RWPE1 (cell line): ENCODE measurements around the gene ATG16L2.

Source experiments
- CTCF ChIA-PET: fragments of 350-600 bp; sonication (Branson Sonifier 250); formaldehyde crosslinking; extraction: SDS; loops from one replicate; lab custom pipeline; 2021; lab: Yijun Ruan, JAX
- POLR2A ChIA-PET: fragments of 400-600 bp; formaldehyde crosslinking; extraction: SDS; loops from one replicate; lab custom pipeline; 2020; ENCODE audit warnings: antibody characterized with exemption; ENCODE audit not compliant: low non-redundant PET; lab: Yijun Ruan, JAX
- DNase-seq: peaks from one replicate; pipeline ENCODE4 v3.0.0; 2012; ENCODE audit warnings: low spot score
- H3K27ac ChIP-seq: fragments of 450-650 bp; 2 replicates; pipeline ENCODE4 v1.5.1; 2017
- TF ChIP-seq, protein P1 (sequence below): fragments of 450-650 bp; conservative IDR thresholded peaks from 2 replicates; pipeline ENCODE4 v1.5.1; 2017; ENCODE audit warnings: low read depth, mild to moderate bottlenecking

The ATG16L2 gene

DNA sequence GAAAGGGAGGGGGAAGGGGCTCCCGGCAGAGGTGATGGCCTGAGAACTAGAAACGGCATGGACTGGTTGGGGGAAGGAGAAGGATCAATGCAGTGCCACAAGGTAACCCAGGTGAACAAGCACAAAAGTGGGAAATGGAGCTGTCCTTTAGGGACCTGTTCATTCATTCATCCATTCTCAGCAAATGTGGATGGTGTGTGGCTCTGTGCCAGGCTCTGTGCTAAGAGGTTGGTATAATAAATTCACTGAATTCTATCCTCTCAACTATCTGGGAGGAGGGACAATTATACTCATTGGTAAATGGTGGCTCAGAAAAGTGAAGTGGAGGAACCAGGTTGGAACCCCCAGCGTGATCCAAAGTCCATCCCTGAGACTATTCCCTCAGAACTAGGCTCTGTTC lies 43.4 kb upstream of the ATG16L2 start:
- ChIA-PET POLR2A (no interaction called here), CTCF (interaction anchor here (0.6 to 1.6 kb wide), 2 partner anchors 33 to 46 kb away, joined by 3 to 5 read pairs; no protein-coding TSS in a partner anchor)
- TF ChIP-seq, protein P1, sequence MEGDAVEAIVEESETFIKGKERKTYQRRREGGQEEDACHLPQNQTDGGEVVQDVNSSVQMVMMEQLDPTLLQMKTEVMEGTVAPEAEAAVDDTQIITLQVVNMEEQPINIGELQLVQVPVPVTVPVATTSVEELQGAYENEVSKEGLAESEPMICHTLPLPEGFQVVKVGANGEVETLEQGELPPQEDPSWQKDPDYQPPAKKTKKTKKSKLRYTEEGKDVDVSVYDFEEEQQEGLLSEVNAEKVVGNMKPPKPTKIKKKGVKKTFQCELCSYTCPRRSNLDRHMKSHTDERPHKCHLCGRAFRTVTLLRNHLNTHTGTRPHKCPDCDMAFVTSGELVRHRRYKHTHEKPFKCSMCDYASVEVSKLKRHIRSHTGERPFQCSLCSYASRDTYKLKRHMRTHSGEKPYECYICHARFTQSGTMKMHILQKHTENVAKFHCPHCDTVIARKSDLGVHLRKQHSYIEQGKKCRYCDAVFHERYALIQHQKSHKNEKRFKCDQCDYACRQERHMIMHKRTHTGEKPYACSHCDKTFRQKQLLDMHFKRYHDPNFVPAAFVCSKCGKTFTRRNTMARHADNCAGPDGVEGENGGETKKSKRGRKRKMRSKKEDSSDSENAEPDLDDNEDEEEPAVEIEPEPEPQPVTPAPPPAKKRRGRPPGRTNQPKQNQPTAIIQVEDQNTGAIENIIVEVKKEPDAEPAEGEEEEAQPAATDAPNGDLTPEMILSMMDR: no peak
- DNase-seq: no peak
- no peak overlapping the region for H3K27ac ChIP-seq

DNA sequence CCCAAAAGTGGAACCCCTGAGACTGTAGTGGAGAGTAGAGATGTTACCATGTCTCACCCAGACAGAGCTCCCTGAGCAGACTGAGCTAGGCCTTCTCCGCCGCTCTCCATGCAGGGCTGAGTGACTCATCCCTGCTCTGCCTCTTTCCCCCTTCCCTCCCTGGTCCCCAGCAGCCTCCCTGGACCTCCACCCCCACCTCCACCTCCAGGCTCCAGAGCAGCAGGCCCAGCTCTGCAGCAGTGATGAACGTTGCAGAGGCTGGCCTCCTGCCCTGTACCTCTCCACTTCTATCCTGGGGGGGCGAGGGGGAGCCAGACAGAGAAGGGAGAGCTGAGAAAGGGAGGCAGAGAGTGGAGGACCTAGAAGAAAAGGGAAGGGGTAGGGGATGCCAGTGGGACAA lies 42.7 kb upstream of the ATG16L2 start:
- POLR2A ChIA-PET: no interaction called here
- no peak overlapping the region for H3K27ac ChIP-seq
- CTCF ChIA-PET: interaction anchor here (0.5 to 1.6 kb wide), 3 partner anchors 34 to 68 kb away, joined by 3 to 5 read pairs (median 4); no protein-coding TSS in a partner anchor
- TF ChIP-seq, protein P1: no peak
- DNase-seq: no peak

DNA sequence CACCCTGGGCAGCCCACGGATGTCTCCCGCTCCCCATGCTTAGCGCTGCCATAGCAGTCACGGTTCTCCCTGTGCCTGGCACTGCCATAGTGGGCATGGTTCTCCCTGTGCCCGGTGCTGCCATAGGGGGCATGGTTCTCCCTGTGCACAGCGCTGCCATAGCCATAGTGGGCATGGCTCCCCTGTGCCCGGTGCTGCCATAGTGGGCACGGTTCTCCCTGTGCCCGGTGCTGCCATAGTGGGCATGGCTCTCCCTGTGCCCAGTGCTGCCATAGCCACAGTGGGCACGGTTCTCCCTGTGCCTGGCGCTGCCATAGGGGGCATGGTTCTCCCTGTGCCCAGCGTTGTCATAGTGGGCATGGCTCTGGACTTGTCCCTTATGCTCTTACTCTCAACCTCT lies 42.2 kb upstream of the ATG16L2 start:
- TF ChIP-seq, protein P1: no peak
- no peak overlapping the region for H3K27ac ChIP-seq
- DNase-seq: no peak
- CTCF ChIA-PET: interaction anchor here (0.5 to 1.6 kb wide), 3 partner anchors 22 to 68 kb away, joined by 3 to 5 read pairs (median 4); no protein-coding TSS in a partner anchor
- POLR2A ChIA-PET: no interaction called here

DNA sequence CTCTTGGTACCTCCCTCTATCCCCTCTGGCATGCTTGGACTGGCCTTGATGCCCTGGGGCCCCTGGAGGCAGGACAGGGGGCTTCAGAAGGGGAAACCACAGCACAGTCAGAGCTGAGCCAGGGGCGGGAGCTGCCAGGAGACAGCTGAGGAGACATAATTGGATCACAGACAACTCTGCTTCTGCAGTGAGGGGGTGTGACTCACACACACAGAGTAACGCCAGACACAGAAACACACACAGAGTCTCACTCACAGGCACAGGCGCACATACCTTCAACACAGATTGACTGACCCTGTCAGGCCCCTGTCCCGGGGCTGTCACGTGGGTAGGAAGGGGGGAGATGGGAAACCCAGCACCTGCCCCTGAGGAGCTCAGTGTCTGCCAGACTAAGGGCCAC lies 40.9 kb upstream of the ATG16L2 start:
- peak; percentile 79 for DNase-seq
- TF ChIP-seq, protein P1: no peak
- ChIA-PET CTCF (interaction anchor here (0.6 to 1.0 kb wide), 3 partner anchors 15 to 151 kb away, joined by 3 to 5 read pairs (median 4); no protein-coding TSS in a partner anchor), POLR2A (no interaction called here)
- H3K27ac ChIP-seq: peak overlapping the region; percentile 55

DNA sequence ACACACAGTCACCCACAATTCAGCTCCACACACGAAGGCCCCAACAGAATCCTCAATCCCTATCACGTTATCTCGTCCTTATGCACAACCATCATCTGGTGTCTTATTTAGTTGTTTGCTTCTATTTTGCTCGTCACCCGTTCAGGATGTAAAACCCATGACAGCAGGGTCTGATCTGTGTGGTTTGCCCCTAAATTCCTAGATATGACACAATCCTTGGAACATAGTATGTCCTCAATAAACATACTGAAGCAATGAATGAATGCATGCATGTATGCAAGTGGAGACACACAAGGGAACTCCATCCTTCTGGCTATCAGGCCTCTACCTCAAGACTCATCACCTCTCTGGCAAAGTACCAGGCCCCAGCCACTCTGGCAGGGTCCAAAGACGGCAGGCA lies 40.5 kb upstream of the ATG16L2 start:
- POLR2A ChIA-PET: no interaction called here
- DNase-seq: no peak
- CTCF ChIA-PET: interaction anchor here (0.7 to 1.1 kb wide), 3 partner anchors 16 to 49 kb away, joined by 3 to 6 read pairs (median 4); no protein-coding TSS in a partner anchor
- TF ChIP-seq, protein P1: no peak
- peak overlapping the region; percentile 55 for H3K27ac ChIP-seq

DNA sequence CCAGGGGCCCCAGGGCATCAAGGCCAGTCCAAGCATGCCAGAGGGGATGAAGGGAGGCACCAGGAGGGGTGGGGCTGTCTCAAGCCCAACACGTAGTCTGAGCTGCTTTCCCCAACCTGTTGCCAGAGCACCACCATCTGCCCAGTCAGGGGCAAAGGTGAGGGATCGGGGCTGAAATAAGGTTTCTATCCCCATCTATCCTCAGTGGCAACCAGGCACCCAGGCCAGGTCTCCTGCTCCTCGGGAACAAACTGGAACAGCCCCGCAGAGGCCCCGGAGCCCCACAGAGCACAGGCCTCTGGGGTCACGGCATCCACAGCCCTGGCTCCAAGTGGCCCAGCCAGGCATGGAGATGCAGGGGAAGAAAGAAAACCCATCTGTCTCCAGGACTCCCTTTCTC lies 39.7 kb upstream of the ATG16L2 start:
- TF ChIP-seq, protein P1: no peak
- POLR2A ChIA-PET: no interaction called here
- CTCF ChIA-PET: interaction anchor here (1.1 kb wide), 1 partner anchor 49 kb away, joined by 6 read pairs; no protein-coding TSS in a partner anchor
- no peak for DNase-seq
- H3K27ac ChIP-seq: peak overlapping the region; percentile 15; the same call in 1 of the 2 replicates
